Stomach (tissue), 9 donors: ENCODE results near the gene TEX53. TPM values are rescaled to one million over a fixed set of nuclear protein-coding genes. Genes with fewer than 3 reads are reported as not detected.
A peak's percentile ranks its signal among the peaks of the same experiment; 100 is the strongest.

Experiments used
- DNase-seq, 2 donors: peaks; one replicate each; pipeline versions ENCODE4 v3.0.0 to v3.0.0-alpha.2; 2013 to 2019
- H3K27ac ChIP-seq, 5 donors: fragments of 200-600 bp in 4 of 5; sonication (generic) in 4 of 5; one replicate each; pipeline ENCODE4 v1.5.1; 2013 to 2019; ENCODE audit warnings: mild to moderate bottlenecking in 1 of 5, moderate library complexity in 1 of 5
- H3K27me3 ChIP-seq, 3 donors: fragments of 200-600 bp; sonication (generic); one replicate each; pipeline ENCODE4 v1.5.1; 2017 to 2019; ENCODE audit warnings: mixed run types in 1 of 3
- H3K36me3 ChIP-seq, 4 donors: fragments of 200-600 bp; sonication (generic); 1 replicate in 3 of 4; 2 replicates in 1 of 4; pipeline ENCODE4 v1.5.1; 2016 to 2019
- H3K4me1 ChIP-seq, 4 donors: fragments of 200-600 bp; sonication (generic); one replicate each; pipeline ENCODE4 v1.5.1; 2016 to 2019
- H3K4me3 ChIP-seq, 4 donors: fragments of 200-600 bp; sonication (generic) in 3 of 4; one replicate each; pipeline ENCODE4 v1.5.1; 2016 to 2019; ENCODE audit warnings: mild to moderate bottlenecking in 1 of 4
- H3K9me3 ChIP-seq, 4 donors: fragments of 200-600 bp; sonication (generic); one replicate each; pipeline ENCODE4 v1.5.1; 2016 to 2019
- CTCF ChIP-seq, 7 experiments: fragments of 450-650 bp in 4 of 7; fragments of 200-600 bp in 3 of 7; sonication (generic) in 3 of 7; IDR thresholded peaks; one replicate each; pipeline ENCODE4 v1.5.1; 2016 to 2019; ENCODE audit warnings: antibody characterized with exemption in 7 of 7, control low read depth in 2 of 7, mild to moderate bottlenecking in 1 of 7
- EP300 ChIP-seq: sonication (generic); formaldehyde crosslinking; IDR thresholded peaks from one replicate; pipeline ENCODE4 v1.6.1; 2017; ENCODE audit warnings: antibody characterized with exemption
- POLR2A ChIP-seq, 4 donors: fragments of 450-650 bp; IDR thresholded peaks; one replicate each; pipeline ENCODE4 v1.6.1; 2016; ENCODE audit warnings: antibody characterized with exemption in 4 of 4, control low read depth in 2 of 4, mild to moderate bottlenecking in 1 of 4, moderate library complexity in 1 of 4
- POLR2AphosphoS5 ChIP-seq, 3 donors: sonication (generic); formaldehyde crosslinking; IDR thresholded peaks; one replicate each; pipeline ENCODE4 v1.6.1; 2016; ENCODE audit warnings: antibody characterized with exemption in 3 of 3
- WGBS, 5 donors: extraction: QIAGEN DNeasy Blood & Tissue Kit in 3 of 5; methylation state at CpG; one replicate each; pipeline versions ENCODE4 v1.1.5 to v1.1.7; 2013 to 2018; 5-methylcytosine and 5-hydroxymethylcytosine counted together
- intact Hi-C: fragments of 100-400 bp; cut with DNase I; formaldehyde crosslinking; loops from one replicate; pipeline ENCODE4 v1.15.1; 2023; ENCODE audit warnings: low total_unique reads
- polyA plus RNA-seq, 3 donors: library from polyadenylated mRNA; stranded (reverse); fragments of 200-250 nt; gene quantifications; one replicate each; pipeline ENCODE4 v1.2.3, GENCODE V29; 2013
- total RNA-seq, 5 donors: library from RNA; depleted of rRNA; stranded (reverse); fragments of >200 nt; gene quantifications; one replicate each; pipeline versions ENCODE4 v1.1.0 to v1.2.3, GENCODE V29; 2014 to 2016
- donor health status: healthy with polysubstance abuse.
- donor health status: Bipolar disorder and iron deficiency.
- donor health status: healthy.

Gene TEX53
- total and polyA plus RNA-seq, 8 donors: not detected

- DNase-seq: no peak
- Histone ChIP-seq H3K27ac (no peak overlapping the region), H3K4me1 (peaks cover 0 to 6% (median 0%) of the 10 kb centered on the region in 4 donors), H3K36me3 (no peaks in the 10 kb centered on the region), H3K27me3 (no peaks in the 10 kb centered on the region), H3K4me3 (no peak overlapping the region), H3K9me3 (no peaks in the 10 kb centered on the region)
- 75 to 87% (median 84%) methylated on average over 6 of the region's 6 CpGs for WGBS, 5 donors
- intact Hi-C loops: no loop called here
- no peak for TF ChIP-seq EP300
- TF ChIP-seq POLR2A (IDR thresholded peaks at IDR 0.05): no peak
- no peak for TF ChIP-seq CTCF (IDR thresholded peaks at IDR 0.05)
- TF ChIP-seq POLR2AphosphoS5 (IDR thresholded peaks at IDR 0.05): no peak
Observed at GRCh38 chr9:114684036-114684435, 26.4 kb upstream of the TEX53 start.

DNA sequence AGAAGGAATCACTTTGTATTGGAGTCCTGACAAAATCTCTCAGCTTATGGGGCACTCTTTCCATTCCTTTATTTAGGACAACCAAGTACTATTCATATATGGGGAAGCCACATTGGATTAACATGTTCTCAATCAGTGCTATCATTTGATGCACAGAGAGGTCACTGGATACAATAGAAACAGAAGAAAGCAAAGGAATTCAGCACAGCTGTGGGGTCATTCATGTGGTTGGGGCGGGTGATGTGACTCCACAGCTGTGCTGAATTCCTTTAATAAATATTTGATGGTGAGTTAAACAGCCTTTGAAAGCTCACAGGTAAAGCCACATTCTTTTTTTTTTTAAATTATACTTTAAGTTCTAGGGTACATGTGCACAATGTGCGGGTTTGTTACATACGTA lies 25.2 kb upstream of the TEX53 start:
- 82 to 92% (median 92%) methylated on average over 3 of the region's 3 CpGs for WGBS, 5 donors
- intact Hi-C loops: no loop called here
- H3K4me3 ChIP-seq: no peak overlapping the region
- H3K36me3 ChIP-seq: no peaks in the 10 kb centered on the region
- H3K9me3 ChIP-seq: no peaks in the 10 kb centered on the region
- no peak overlapping the region for H3K27ac ChIP-seq
- peaks cover 0 to 6% (median 0%) of the 10 kb centered on the region in 4 donors for H3K4me1 ChIP-seq
- TF ChIP-seq POLR2A (IDR thresholded peaks at IDR 0.05): no peak
- no peak for TF ChIP-seq EP300
- TF ChIP-seq CTCF (IDR thresholded peaks at IDR 0.05): no peak
- TF ChIP-seq POLR2AphosphoS5 (IDR thresholded peaks at IDR 0.05): no peak
- no peak for DNase-seq
- H3K27me3 ChIP-seq: no peaks in the 10 kb centered on the region

- WGBS, 5 donors: 42 to 56% (median 54%) methylated on average over 8 of the region's 8 CpGs
- DNase-seq: peak; percentile 71 to 84
- intact Hi-C loops: no loop called here
- Histone ChIP-seq H3K27ac (no peak within 1 kb of the TSS), H3K27me3 (no peaks in the 10 kb centered on the region), H3K36me3 (no peaks in the 10 kb centered on the region), H3K4me3 (no peak within 1 kb of the TSS), H3K9me3 (no peaks in the 10 kb centered on the region), H3K4me1 (peaks cover 0 to 10% (median 0%) of the 10 kb centered on the region in 4 donors)
- peak in 5 of 7 experiments; percentile 28 to 62 (median 52) for TF ChIP-seq CTCF (IDR thresholded peaks at IDR 0.05)
- TF ChIP-seq POLR2A (IDR thresholded peaks at IDR 0.05): no peak
Observed at GRCh38 chr9:114681594-114682332, 24.2 kb upstream of the TEX53 start, which contains the start of gene TEX48. TEX48 (minus strand) TSS chr9:114682192; CDS start chr9:114671723, 10,469 bp downstream.

DNA sequence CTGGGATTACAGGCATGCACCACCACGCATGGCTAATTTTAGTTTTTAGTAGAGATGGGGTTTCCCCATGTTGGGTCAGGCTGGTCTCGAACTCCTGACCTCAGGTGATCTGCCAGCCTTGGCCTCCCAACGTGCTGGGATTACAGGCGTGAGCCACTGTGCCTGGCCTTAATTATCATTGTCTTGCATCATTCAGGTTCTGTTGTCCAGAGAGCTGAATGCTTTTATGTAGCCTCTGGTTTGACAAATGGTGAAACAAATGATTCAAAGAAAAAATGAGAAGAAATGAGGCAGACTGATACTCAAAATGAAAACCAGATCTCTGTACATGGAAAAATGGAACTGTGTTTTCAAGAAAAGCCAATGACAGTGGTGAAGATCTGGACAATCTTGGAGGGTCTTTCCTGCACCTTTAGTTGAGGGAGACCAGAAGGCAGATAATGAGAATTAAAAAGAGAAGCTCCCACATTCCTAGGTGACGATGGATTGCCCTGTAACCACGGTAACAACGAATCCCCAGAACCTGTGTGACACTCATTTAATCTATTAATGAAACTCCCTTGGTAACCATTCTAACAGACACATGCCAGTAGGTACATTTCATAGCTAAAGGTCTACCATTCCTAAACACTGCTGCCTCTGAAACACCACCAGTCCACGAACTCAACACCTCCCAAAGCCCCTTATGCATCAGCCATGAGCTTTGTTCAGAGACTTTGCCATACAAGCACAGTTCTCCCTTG lies 22.8 kb upstream of the TEX53 start:
- H3K27ac ChIP-seq: no peak overlapping the region
- no peak overlapping the region for H3K4me3 ChIP-seq
- H3K27me3 ChIP-seq: no peaks in the 10 kb centered on the region
- no peaks in the 10 kb centered on the region for H3K9me3 ChIP-seq
- H3K36me3 ChIP-seq: no peaks in the 10 kb centered on the region
- intact Hi-C loops: no loop called here
- WGBS, 5 donors: 76 to 85% (median 81%) methylated on average over 8 of the region's 8 CpGs
- no peak for DNase-seq
- H3K4me1 ChIP-seq: peaks cover 0 to 11% (median 0%) of the 10 kb centered on the region in 4 donors
- TF ChIP-seq POLR2AphosphoS5 (IDR thresholded peaks at IDR 0.05): no peak
- no peak for TF ChIP-seq EP300
- TF ChIP-seq CTCF (IDR thresholded peaks at IDR 0.05): no peak
- no peak for TF ChIP-seq POLR2A (IDR thresholded peaks at IDR 0.05)
